Endothelial cell of umbilical vein (primary cell): ENCODE data around the gene SMARCC2. TPM values are rescaled to one million over a fixed set of nuclear protein-coding genes. Genes with fewer than 3 reads are reported as not detected.

Source experiments
- BruUV-seq: library from RNA; stranded (reverse); fragments of 400-500 nt; replicated peaks from 2 replicates; lab custom pipeline; 2021; lab: Mats Ljungman, UMichigan
- CTCF ChIA-PET: fragments of 300-600, 350-600 bp; sonication (Branson Sonifier 250); formaldehyde crosslinking; loops from one replicate; lab custom pipeline; 2021; ENCODE audit warnings: antibody characterized with exemption, inconsistent platforms; lab: Charles Lee
- POLR2A ChIA-PET: fragments of 300-600, 350-600 bp; sonication (Branson Sonifier 250); formaldehyde crosslinking; loops from one replicate; lab custom pipeline; 2021; ENCODE audit warnings: antibody characterized with exemption, inconsistent platforms; lab: Charles Lee
- DNase-seq: peaks from one replicate; pipeline ENCODE4 v3.0.0-alpha.2; 2011; ENCODE audit warnings: low read depth, low spot score
- FAIRE-seq: peaks from 2 replicates; lab custom pipeline; 2011; peaks lifted over from hg19 to GRCh38; lab: Jason Lieb, UNC
- H2AFZ ChIP-seq: 2 replicates; pipeline ENCODE4 v1.6.0; 2012; ENCODE audit warnings: low read depth, low read length, control low read depth, inconsistent platforms
- H3K27ac ChIP-seq: 2 replicates; pipeline ENCODE4 v1.5.1; 2011; ENCODE audit warnings: low read depth, mild to moderate bottlenecking, control low read depth, low read length, moderate library complexity; ENCODE audit not compliant: insufficient read depth
- H3K27me3 ChIP-seq, 2 experiments: 2 replicates each; pipeline versions ENCODE4 v1.6.0 to v1.6.1; 2011; ENCODE audit warnings: low read length in 2 of 2, mixed read lengths in 1 of 2; ENCODE audit not compliant: control insufficient read depth in 2 of 2, insufficient read depth in 2 of 2
- H3K36me3 ChIP-seq, 2 experiments: 2 replicates in 1 of 2; 3 replicates in 1 of 2; pipeline ENCODE4 v1.5.1; 2011; ENCODE audit warnings: low read length in 2 of 2, mild to moderate bottlenecking in 1 of 2, moderate library complexity in 1 of 2; ENCODE audit not compliant: control insufficient read depth in 2 of 2, insufficient read depth in 2 of 2; ENCODE audit errors: extremely low read depth in 1 of 2
- H3K4me1 ChIP-seq: 3 replicates; pipeline ENCODE4 v1.5.1; 2011; ENCODE audit warnings: mild to moderate bottlenecking, low read length; ENCODE audit not compliant: control insufficient read depth, insufficient read depth; ENCODE audit errors: extremely low read depth
- H3K4me2 ChIP-seq: 2 replicates; pipeline ENCODE4 v1.6.1; 2011; ENCODE audit warnings: low read length, control low read depth, mixed read lengths; ENCODE audit not compliant: insufficient read depth
- H3K4me3 ChIP-seq, 3 experiments: fragments of 200-600 bp in 1 of 3; sonication (generic), shearing (Covaris generic) in 1 of 3; replicated peaks in 1 of 3; 2 replicates each; pipeline ENCODE4 v1.5.1; 2011 to 2016; ENCODE audit warnings: control low read depth in 3 of 3, low read length in 3 of 3, mild to moderate bottlenecking in 2 of 3, inconsistent platforms in 1 of 3, low read depth in 1 of 3, moderate library complexity in 1 of 3; ENCODE audit not compliant: insufficient read depth in 1 of 3
- H3K79me2 ChIP-seq: 2 replicates; pipeline ENCODE4 v1.6.0; 2012; ENCODE audit warnings: low read length, inconsistent platforms; ENCODE audit not compliant: control insufficient read depth, insufficient read depth
- H3K9ac ChIP-seq: replicated peaks from 2 replicates; pipeline ENCODE3; 2011; ENCODE audit warnings: low read length, control low read depth; ENCODE audit not compliant: insufficient read depth; ENCODE audit errors: extremely low read depth
- H3K9me1 ChIP-seq: replicated peaks from 3 replicates; pipeline ENCODE4 v1.6.0; 2011; ENCODE audit warnings: mild to moderate bottlenecking, low read length; ENCODE audit not compliant: control insufficient read depth, insufficient read depth; ENCODE audit errors: extremely low read depth
- H3K9me3 ChIP-seq: replicated peaks from 2 replicates; pipeline ENCODE4 v1.5.1; 2012; ENCODE audit warnings: low read length, inconsistent platforms; ENCODE audit not compliant: control insufficient read depth, insufficient read depth
- H4K20me1 ChIP-seq: replicated peaks from 2 replicates; pipeline ENCODE3; 2011; ENCODE audit warnings: mild to moderate bottlenecking, low read length; ENCODE audit not compliant: control insufficient read depth, insufficient read depth; ENCODE audit errors: extremely low read depth
- EZH2 ChIP-seq: IDR thresholded peaks from 2 replicates; pipeline ENCODE4 v1.6.1; 2012; ENCODE audit warnings: borderline replicate concordance, low read depth, mild to moderate bottlenecking, moderate library complexity, low read length, inconsistent platforms; ENCODE audit not compliant: severe bottlenecking
- GATA2 ChIP-seq: IDR thresholded peaks from 2 replicates; pipeline ENCODE4 v1.7.0; 2011; ENCODE audit warnings: low read depth, mild to moderate bottlenecking, moderate library complexity, mixed read lengths, low read length; ENCODE audit not compliant: insufficient read length, insufficient read depth
- JUN ChIP-seq: IDR thresholded peaks from 2 replicates; pipeline ENCODE4 v1.6.1; 2011; ENCODE audit warnings: borderline replicate concordance, low read depth; ENCODE audit not compliant: insufficient read length, insufficient read depth
- POLR2A ChIP-seq: IDR thresholded peaks from 2 replicates; pipeline ENCODE4 v1.6.1; 2012; ENCODE audit warnings: low read depth, mild to moderate bottlenecking, control low read depth, low read length
- POLR2AphosphoS5 ChIP-seq: IDR thresholded peaks from 2 replicates; pipeline ENCODE4 v1.6.1; 2012; ENCODE audit warnings: low read depth, mild to moderate bottlenecking, control low read depth, low read length, moderate library complexity; ENCODE audit not compliant: insufficient read depth
- dilution Hi-C: fragments of 300-500 bp; cut with MboI; formaldehyde crosslinking; loops from one replicate; pipeline ENCODE4 v1.15.0; 2019; ENCODE audit warnings: low sequenced_read_pairs; ENCODE audit not compliant: extremely low pct_ligation_motif_present
- intact Hi-C: fragments of 100-400 bp; cut with micrococcal nuclease; formaldehyde crosslinking; loops from one replicate; pipeline ENCODE4 v1.10.0; 2022
- polyA plus RNA-seq, 4 experiments: library from polyadenylated mRNA; depleted of rRNA in 3 of 4; stranded (reverse) in 3 of 4; unstranded in 1 of 4; fragments of >200 nt; gene quantifications; 2 replicates each; pipeline versions ENCODE4 v1.2.1 to v1.2.3, GENCODE V29; 2011 to 2012; ENCODE audit warnings: missing spikeins in 1 of 4
- total RNA-seq: library from RNA; stranded (reverse); gene quantifications from 2 replicates; pipeline ENCODE4 v1.2.3, GENCODE V29; 2021
- TF ChIP-seq, protein P1 (sequence below), 2 donors: IDR thresholded peaks; 1 replicate in 1 of 2; 2 replicates in 1 of 2; pipeline ENCODE4 v1.5.1; 2011; ENCODE audit warnings: low read length in 2 of 2, mild to moderate bottlenecking in 2 of 2, moderate library complexity in 2 of 2, control low read depth in 1 of 2, inconsistent platforms in 1 of 2, low read depth in 1 of 2; ENCODE audit not compliant: insufficient read depth in 1 of 2; ENCODE audit errors: extremely low read depth in 1 of 2

SMARCC2 gene
- total and polyA plus RNA-seq, 2 donors (not counting 3 experiments of a cell fraction or from before 2014, with no cell fraction given) = 51.9 to 121 TPM

DNA sequence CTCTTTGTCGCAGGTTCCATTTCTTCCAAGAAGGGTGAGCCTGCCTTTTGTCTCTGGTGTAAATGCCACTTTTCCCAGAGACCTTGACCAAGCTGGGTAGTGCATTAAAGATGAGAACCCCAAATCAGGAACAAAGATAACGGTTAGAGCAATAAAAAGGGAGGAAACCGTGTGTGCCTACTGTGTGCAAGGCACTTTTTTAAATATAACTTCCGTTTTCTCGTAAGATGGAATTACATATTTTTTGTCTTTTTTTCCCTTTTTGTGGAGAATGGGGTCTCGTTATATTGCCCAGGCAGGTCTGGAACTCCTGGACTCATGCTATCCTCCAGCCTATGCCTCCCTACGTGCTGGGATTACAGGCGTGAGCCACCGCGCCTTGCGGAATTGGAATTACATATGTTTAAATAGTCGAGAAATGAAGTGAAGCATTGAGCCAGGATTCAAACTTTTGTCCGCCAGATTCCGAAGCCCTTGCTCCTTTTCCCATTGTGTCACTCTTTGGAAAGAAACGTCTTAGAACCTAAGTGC lies 34.4 kb upstream of the SMARCC2 start:
- H3K9ac ChIP-seq = peak overlapping the region; percentile 59
- FAIRE-seq = peak; percentile 42
- peaks cover 19% of the 10 kb centered on the region for H3K4me1 ChIP-seq
- H3K4me3 ChIP-seq = peak overlapping the region in 2 of 3 experiments; percentile 4 to 26
- H4K20me1 ChIP-seq = no peaks in the 10 kb centered on the region
- H3K27me3 ChIP-seq = no peaks in the 10 kb centered on the region
- H3K4me2 ChIP-seq = peak overlapping the region; percentile 73
- H3K9me1 ChIP-seq = no peaks in the 10 kb centered on the region
- no peaks in the 10 kb centered on the region for H3K9me3 ChIP-seq
- peaks cover 20% of the 10 kb centered on the region for H3K79me2 ChIP-seq
- ChIA-PET CTCF (interaction anchor here (2.0 to 4.0 kb wide), 4 partner anchors 13 to 34 kb away, joined by 6 to 75 read pairs (median 52); partner anchors contain the start of gene SMARCC2), POLR2A (no interaction called here)
- TF ChIP-seq POLR2A (peak; percentile 14), POLR2AphosphoS5 (no peak)
- intact Hi-C loops (loop anchor here (1.0 to 2.0 kb wide), 8 partner anchors 17 to 423 kb away; partner anchors contain the start of genes ANKRD52 and COQ10A), dilution Hi-C loops (no loop called here)
- peak overlapping the region; percentile 88 for H2AFZ ChIP-seq
- peaks cover 0 to 2% of the 10 kb centered on the region in 2 experiments for H3K36me3 ChIP-seq
- no TSS peak for BruUV-seq
- DNase-seq = no peak
- peak overlapping the region; percentile 77 for H3K27ac ChIP-seq

DNA sequence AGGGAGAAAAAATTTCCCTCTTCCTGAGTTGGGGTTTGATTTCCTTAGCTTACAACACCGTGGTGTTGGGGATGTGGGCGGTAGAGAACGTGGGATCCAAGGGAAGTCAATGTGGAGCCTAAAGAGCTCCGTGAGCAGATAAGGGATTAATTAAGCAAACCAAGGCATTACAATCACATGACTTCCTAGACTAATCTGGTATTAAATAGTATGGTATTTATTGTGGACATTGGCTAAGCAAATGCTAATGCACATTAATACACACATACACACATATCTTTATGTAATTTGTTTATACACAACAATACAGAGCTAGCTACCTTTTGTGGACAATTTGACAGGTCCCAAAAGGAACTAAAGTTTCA lies 33.2 kb upstream of the SMARCC2 start:
- CTCF ChIA-PET = interaction anchor here (0.8 to 4.0 kb wide), 18 partner anchors 11 to 484 kb away, joined by 3 to 75 read pairs (median 6); partner anchors contain the start of genes ANKRD52, ESYT1, SMARCC2 and ZC3H10
- Histone ChIP-seq H3K9ac (peak overlapping the region; percentile 94), H3K36me3 (no peaks in the 10 kb centered on the region), H3K27ac (peak overlapping the region; percentile 95), H2AFZ (peak overlapping the region; percentile 30), H3K27me3 (no peaks in the 10 kb centered on the region), H3K9me1 (no peaks in the 10 kb centered on the region), H4K20me1 (no peaks in the 10 kb centered on the region), H3K4me1 (peaks cover 19% of the 10 kb centered on the region), H3K9me3 (no peaks in the 10 kb centered on the region), H3K4me3 (peak overlapping the region in 2 of 3 experiments; percentile 44 to 93), H3K79me2 (peaks cover 21% of the 10 kb centered on the region), H3K4me2 (peak overlapping the region; percentile 71)
- no TSS peak for BruUV-seq
- dilution Hi-C loops (no loop called here), intact Hi-C loops (no loop called here)
- no peak for TF ChIP-seq POLR2A
- TF ChIP-seq, protein P1, sequence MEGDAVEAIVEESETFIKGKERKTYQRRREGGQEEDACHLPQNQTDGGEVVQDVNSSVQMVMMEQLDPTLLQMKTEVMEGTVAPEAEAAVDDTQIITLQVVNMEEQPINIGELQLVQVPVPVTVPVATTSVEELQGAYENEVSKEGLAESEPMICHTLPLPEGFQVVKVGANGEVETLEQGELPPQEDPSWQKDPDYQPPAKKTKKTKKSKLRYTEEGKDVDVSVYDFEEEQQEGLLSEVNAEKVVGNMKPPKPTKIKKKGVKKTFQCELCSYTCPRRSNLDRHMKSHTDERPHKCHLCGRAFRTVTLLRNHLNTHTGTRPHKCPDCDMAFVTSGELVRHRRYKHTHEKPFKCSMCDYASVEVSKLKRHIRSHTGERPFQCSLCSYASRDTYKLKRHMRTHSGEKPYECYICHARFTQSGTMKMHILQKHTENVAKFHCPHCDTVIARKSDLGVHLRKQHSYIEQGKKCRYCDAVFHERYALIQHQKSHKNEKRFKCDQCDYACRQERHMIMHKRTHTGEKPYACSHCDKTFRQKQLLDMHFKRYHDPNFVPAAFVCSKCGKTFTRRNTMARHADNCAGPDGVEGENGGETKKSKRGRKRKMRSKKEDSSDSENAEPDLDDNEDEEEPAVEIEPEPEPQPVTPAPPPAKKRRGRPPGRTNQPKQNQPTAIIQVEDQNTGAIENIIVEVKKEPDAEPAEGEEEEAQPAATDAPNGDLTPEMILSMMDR (IDR thresholded peaks at IDR 0.05; ENCODE audit: extremely low read depth in 1 of 2, insufficient read depth in 1 of 2, low read depth in 1 of 2, low read length in 2 of 2) = no peak
- TF ChIP-seq GATA2 = no peak
- TF ChIP-seq JUN = no peak
- TF ChIP-seq EZH2 = no peak
- no peak for TF ChIP-seq POLR2AphosphoS5
- FAIRE-seq (no peak), DNase-seq (no peak)
- POLR2A ChIA-PET = interaction anchor here (1.0 to 3.2 kb wide), 6 partner anchors 21 to 226 kb away, joined by 3 to 37 read pairs (median 7); partner anchors contain the start of genes ESYT1, TIMELESS and ZC3H10
